Vagina (tissue), 2 donors: ENCODE data around the gene POLR1B.

ENCODE experiments used
- POLR2A ChIP-seq, 2 donors: fragments of 450-650 bp; IDR thresholded peaks; one replicate each; pipeline ENCODE4 v1.6.1; 2017; ENCODE audit warnings: antibody characterized with exemption in 2 of 2, mild to moderate bottlenecking in 2 of 2, moderate library complexity in 2 of 2
- TF ChIP-seq, protein P1 (sequence below), 3 experiments: fragments of 450-650 bp in 2 of 3; fragments of 200-600 bp in 1 of 3; sonication (generic) in 1 of 3; IDR thresholded peaks; one replicate each; pipeline ENCODE4 v1.5.1; 2017 to 2019; ENCODE audit warnings: antibody characterized with exemption in 3 of 3, mild to moderate bottlenecking in 2 of 3, moderate library complexity in 2 of 3

DNA sequence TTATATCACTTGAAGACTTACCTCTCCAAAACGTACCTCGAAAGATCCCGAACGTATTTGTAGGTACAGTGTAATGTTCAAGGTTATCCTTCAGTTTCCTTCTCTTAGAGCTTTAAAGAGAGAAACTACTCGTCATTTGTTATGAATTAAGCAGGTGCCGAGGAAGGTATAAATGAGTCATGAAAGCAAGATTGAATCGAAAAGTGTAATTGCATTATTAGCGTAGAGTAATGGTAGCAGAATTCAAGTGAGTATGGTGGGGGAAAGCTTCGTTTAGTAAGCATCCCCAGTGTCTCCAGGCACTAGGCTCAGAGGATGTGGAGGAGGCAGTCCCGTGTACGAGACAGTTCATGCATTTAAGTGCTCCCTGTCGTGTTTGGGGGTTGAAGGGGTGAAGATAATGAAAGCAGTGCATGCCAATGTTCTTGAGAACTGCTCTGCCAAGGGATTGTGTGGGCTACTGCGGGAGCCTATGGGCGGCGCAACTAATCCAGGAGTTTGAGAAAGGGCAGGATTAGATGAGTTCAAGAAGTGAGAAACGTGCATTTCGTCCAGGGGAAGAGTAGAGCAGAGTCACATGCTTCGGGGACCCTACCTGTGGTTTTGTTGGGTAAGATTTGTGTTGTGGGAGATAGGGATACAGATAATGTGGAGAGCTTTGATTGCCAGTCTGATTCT, 858 bp downstream of the POLR1B start:
- TF ChIP-seq POLR2A (IDR thresholded peaks at IDR 0.05) = no peak
- TF ChIP-seq, protein P1, sequence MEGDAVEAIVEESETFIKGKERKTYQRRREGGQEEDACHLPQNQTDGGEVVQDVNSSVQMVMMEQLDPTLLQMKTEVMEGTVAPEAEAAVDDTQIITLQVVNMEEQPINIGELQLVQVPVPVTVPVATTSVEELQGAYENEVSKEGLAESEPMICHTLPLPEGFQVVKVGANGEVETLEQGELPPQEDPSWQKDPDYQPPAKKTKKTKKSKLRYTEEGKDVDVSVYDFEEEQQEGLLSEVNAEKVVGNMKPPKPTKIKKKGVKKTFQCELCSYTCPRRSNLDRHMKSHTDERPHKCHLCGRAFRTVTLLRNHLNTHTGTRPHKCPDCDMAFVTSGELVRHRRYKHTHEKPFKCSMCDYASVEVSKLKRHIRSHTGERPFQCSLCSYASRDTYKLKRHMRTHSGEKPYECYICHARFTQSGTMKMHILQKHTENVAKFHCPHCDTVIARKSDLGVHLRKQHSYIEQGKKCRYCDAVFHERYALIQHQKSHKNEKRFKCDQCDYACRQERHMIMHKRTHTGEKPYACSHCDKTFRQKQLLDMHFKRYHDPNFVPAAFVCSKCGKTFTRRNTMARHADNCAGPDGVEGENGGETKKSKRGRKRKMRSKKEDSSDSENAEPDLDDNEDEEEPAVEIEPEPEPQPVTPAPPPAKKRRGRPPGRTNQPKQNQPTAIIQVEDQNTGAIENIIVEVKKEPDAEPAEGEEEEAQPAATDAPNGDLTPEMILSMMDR (IDR thresholded peaks at IDR 0.05) = no peak
